MV-4-11 (cell line): ENCODE results near the gene ZXDC.

Source experiments
- DNase-seq: peaks from one replicate; lab custom pipeline; 2025; lab: John Stamatoyannopoulos, UW

Gene ZXDC

GRCh38 chr3:126394179-126394976, 81.3 kb downstream of the ZXDC start, which contains the start of gene CFAP100:
CFAP100 (plus strand) TSS chr3:126394909; CDS start chr3:126396001, 1,092 bp downstream.
- no peak for DNase-seq

- DNase-seq: no peak
Observed at GRCh38 chr3:126393563-126393962, 82.1 kb downstream of the ZXDC start.

GRCh38 chr3:126392246-126392645, 83.4 kb downstream of the ZXDC start:
- DNase-seq: no peak

GRCh38 chr3:126391631-126392030, 84.1 kb downstream of the ZXDC start:
- DNase-seq: no peak

- DNase-seq: no peak
Observed at GRCh38 chr3:126390751-126391150, 84.9 kb downstream of the ZXDC start.

GRCh38 chr3:126390201-126390600, 85.5 kb downstream of the ZXDC start:
- DNase-seq: no peak

GRCh38 chr3:126389794-126390146, 85.9 kb downstream of the ZXDC start:
- DNase-seq: no peak

GRCh38 chr3:126389112-126389793, 86.4 kb downstream of the ZXDC start:
- peak; percentile 90 for DNase-seq
